Measurements from ENCODE around the gene COX19.

- TF ChIP-seq CTCF (conservative IDR thresholded peaks at IDR 0.05; ENCODE audit: low read depth in 2 of 2) = no peak
- TF ChIP-seq, protein P1, sequence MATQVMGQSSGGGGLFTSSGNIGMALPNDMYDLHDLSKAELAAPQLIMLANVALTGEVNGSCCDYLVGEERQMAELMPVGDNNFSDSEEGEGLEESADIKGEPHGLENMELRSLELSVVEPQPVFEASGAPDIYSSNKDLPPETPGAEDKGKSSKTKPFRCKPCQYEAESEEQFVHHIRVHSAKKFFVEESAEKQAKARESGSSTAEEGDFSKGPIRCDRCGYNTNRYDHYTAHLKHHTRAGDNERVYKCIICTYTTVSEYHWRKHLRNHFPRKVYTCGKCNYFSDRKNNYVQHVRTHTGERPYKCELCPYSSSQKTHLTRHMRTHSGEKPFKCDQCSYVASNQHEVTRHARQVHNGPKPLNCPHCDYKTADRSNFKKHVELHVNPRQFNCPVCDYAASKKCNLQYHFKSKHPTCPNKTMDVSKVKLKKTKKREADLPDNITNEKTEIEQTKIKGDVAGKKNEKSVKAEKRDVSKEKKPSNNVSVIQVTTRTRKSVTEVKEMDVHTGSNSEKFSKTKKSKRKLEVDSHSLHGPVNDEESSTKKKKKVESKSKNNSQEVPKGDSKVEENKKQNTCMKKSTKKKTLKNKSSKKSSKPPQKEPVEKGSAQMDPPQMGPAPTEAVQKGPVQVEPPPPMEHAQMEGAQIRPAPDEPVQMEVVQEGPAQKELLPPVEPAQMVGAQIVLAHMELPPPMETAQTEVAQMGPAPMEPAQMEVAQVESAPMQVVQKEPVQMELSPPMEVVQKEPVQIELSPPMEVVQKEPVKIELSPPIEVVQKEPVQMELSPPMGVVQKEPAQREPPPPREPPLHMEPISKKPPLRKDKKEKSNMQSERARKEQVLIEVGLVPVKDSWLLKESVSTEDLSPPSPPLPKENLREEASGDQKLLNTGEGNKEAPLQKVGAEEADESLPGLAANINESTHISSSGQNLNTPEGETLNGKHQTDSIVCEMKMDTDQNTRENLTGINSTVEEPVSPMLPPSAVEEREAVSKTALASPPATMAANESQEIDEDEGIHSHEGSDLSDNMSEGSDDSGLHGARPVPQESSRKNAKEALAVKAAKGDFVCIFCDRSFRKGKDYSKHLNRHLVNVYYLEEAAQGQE (IDR thresholded peaks at IDR 0.05; ENCODE audit: unreplicated experiment) = no peak
Observed at GRCh38 chr7:999149-999879, 24.0 kb upstream of the COX19 start.
